Muscle of leg (tissue), 11 donors: ENCODE results near the gene ARMC5. TPM values are rescaled to one million over a fixed set of nuclear protein-coding genes. Genes with fewer than 3 reads are reported as not detected.
A peak's percentile ranks its signal among the peaks of the same experiment; 100 is the strongest.

ENCODE experiments used
- DNase-seq: peaks from one replicate; pipeline ENCODE4 v3.0.0; 2013
- H3K27ac ChIP-seq: one replicate; pipeline ENCODE4 v1.5.1; 2013; ENCODE audit warnings: mild to moderate bottlenecking, low read length, control low read depth
- H3K27me3 ChIP-seq: one replicate; pipeline ENCODE4 v1.6.1; 2013; ENCODE audit warnings: low read length; ENCODE audit not compliant: control insufficient read depth, insufficient read depth
- H3K36me3 ChIP-seq: one replicate; pipeline ENCODE4 v1.6.1; 2013; ENCODE audit warnings: low read length; ENCODE audit not compliant: control insufficient read depth, insufficient read depth
- H3K4me1 ChIP-seq: one replicate; pipeline ENCODE4 v1.6.1; 2013; ENCODE audit warnings: low read length; ENCODE audit not compliant: control insufficient read depth, insufficient read depth
- H3K4me3 ChIP-seq: one replicate; pipeline ENCODE4 v1.5.1; 2013; ENCODE audit warnings: low read length, control low read depth
- H3K9me3 ChIP-seq: replicated peaks from 2 replicates; pipeline ENCODE4 v1.6.1; 2013; ENCODE audit warnings: low read depth, low read length; ENCODE audit not compliant: control insufficient read depth
- WGBS: methylation state at CpG from one replicate; pipeline ENCODE4 v1.1.5; 2013; ENCODE audit warnings: missing lambda C conversion rate; ENCODE audit not compliant: insufficient coverage; 5-methylcytosine and 5-hydroxymethylcytosine counted together
- polyA plus RNA-seq, 8 donors: library from polyadenylated mRNA; unstranded; fragments of 120-200 nt; gene quantifications; one replicate each; pipeline versions ENCODE4 v1.2.1 to v1.2.3, GENCODE V29; 2013; ENCODE audit warnings: inconsistent platforms in 1 of 8, low replicate concordance in 1 of 8; ENCODE audit not compliant: insufficient read length in 8 of 8, insufficient read depth in 1 of 8
- total RNA-seq: library from RNA; stranded (reverse); fragments of 120-200 nt; gene quantifications from one replicate; pipeline ENCODE4 v1.2.4, GENCODE V29; 2013

The ARMC5 gene
- total and polyA plus RNA-seq, 9 donors = 6.3 to 10.8 (median 8.9) TPM

GRCh38 chr16:31471241-31471874, 12.1 kb downstream of the ARMC5 start:
- Histone ChIP-seq H3K4me3 (peak overlapping the region; percentile 88), H3K36me3 (peaks cover 41% of the 10 kb centered on the region), H3K27ac (peak overlapping the region; percentile 94), H3K9me3 (no peaks in the 10 kb centered on the region), H3K27me3 (no peaks in the 10 kb centered on the region), H3K4me1 (peaks cover 42% of the 10 kb centered on the region)
- 0% methylated on average over 4 of the region's 15 CpGs for WGBS
- no peak for DNase-seq

GRCh38 chr16:31471875-31472708, 12.8 kb downstream of the ARMC5 start, which contains the start of gene TGFB1I1:
TGFB1I1 (plus strand) TSS chr16:31472152; CDS start chr16:31472189, 37 bp downstream.
- DNase-seq = peak; percentile 92
- peak within 1 kb of the TSS; percentile 88 for H3K4me3 ChIP-seq
- no peaks in the 10 kb centered on the region for H3K27me3 ChIP-seq
- peaks cover 40% of the 10 kb centered on the region for H3K36me3 ChIP-seq
- peak within 1 kb of the TSS; percentile 94 for H3K27ac ChIP-seq
- WGBS = under 1% methylated on average over 43 of the region's 63 CpGs
- no peaks in the 10 kb centered on the region for H3K9me3 ChIP-seq
- peaks cover 44% of the 10 kb centered on the region for H3K4me1 ChIP-seq

- Histone ChIP-seq H3K4me3 (peak overlapping the region; percentile 88), H3K27ac (peak overlapping the region; percentile 94), H3K36me3 (peaks cover 43% of the 10 kb centered on the region), H3K27me3 (no peaks in the 10 kb centered on the region), H3K9me3 (no peaks in the 10 kb centered on the region), H3K4me1 (peaks cover 47% of the 10 kb centered on the region)
- peak; percentile 94 for DNase-seq
- WGBS = 27% methylated on average over 20 of the region's 20 CpGs
Measured at GRCh38 chr16:31472709-31473203, 13.5 kb downstream of the ARMC5 start.

GRCh38 chr16:31473264-31473984, 14.1 kb downstream of the ARMC5 start:
- DNase-seq = no peak
- 80% methylated on average over 6 of the region's 17 CpGs for WGBS
- Histone ChIP-seq H3K9me3 (no peaks in the 10 kb centered on the region), H3K4me1 (peaks cover 47% of the 10 kb centered on the region), H3K27ac (no peak overlapping the region), H3K36me3 (peaks cover 50% of the 10 kb centered on the region), H3K4me3 (no peak overlapping the region), H3K27me3 (no peaks in the 10 kb centered on the region)

GRCh38 chr16:31474173-31474714, 14.9 kb downstream of the ARMC5 start:
- Histone ChIP-seq H3K27ac (no peak overlapping the region), H3K27me3 (no peaks in the 10 kb centered on the region), H3K4me3 (no peak overlapping the region), H3K9me3 (no peaks in the 10 kb centered on the region), H3K36me3 (peaks cover 56% of the 10 kb centered on the region), H3K4me1 (peaks cover 47% of the 10 kb centered on the region)
- DNase-seq = peak; percentile 62
- WGBS = 66% methylated on average over 9 of the region's 12 CpGs

- H3K4me1 ChIP-seq = peaks cover 47% of the 10 kb centered on the region
- H3K27ac ChIP-seq = no peak overlapping the region
- H3K27me3 ChIP-seq = no peaks in the 10 kb centered on the region
- 89% methylated on average over 3 of the region's 12 CpGs for whole genome bisulfite sequencing
- H3K36me3 ChIP-seq = peaks cover 58% of the 10 kb centered on the region
- H3K4me3 ChIP-seq = no peak overlapping the region
- H3K9me3 ChIP-seq = no peaks in the 10 kb centered on the region
- DNase-seq = no peak
Measured at GRCh38 chr16:31474773-31475738, 15.8 kb downstream of the ARMC5 start.

GRCh38 chr16:31475946-31476302, 16.6 kb downstream of the ARMC5 start:
- H3K4me3 ChIP-seq = no peak overlapping the region
- H3K9me3 ChIP-seq = no peaks in the 10 kb centered on the region
- no peak overlapping the region for H3K27ac ChIP-seq
- WGBS = 69% methylated on average over 24 of the region's 26 CpGs
- H3K27me3 ChIP-seq = no peaks in the 10 kb centered on the region
- peaks cover 58% of the 10 kb centered on the region for H3K36me3 ChIP-seq
- H3K4me1 ChIP-seq = peaks cover 52% of the 10 kb centered on the region
- DNase-seq = no peak

GRCh38 chr16:31476303-31477219, 17.3 kb downstream of the ARMC5 start:
- Histone ChIP-seq H3K27ac (peak overlapping the region; percentile 77), H3K4me1 (peaks cover 50% of the 10 kb centered on the region), H3K27me3 (no peaks in the 10 kb centered on the region), H3K36me3 (peaks cover 58% of the 10 kb centered on the region), H3K9me3 (no peaks in the 10 kb centered on the region), H3K4me3 (peak overlapping the region; percentile 17)
- DNase-seq = peak; percentile 72
- 38% methylated on average over 52 of the region's 68 CpGs for WGBS
